Measurements from ENCODE around the gene TBC1D2. TPM values are rescaled to one million over a fixed set of nuclear protein-coding genes. Genes with fewer than 3 reads are reported as not detected.
A peak's percentile ranks its signal among the peaks of the same experiment; 100 is the strongest.

TBC1D2 gene
- total and polyA plus RNA-seq, 2 of the 13 experiments (the other 11 are each of a cell fraction or from before 2014, with no cell fraction given), result 2.0 to 2.8 TPM

DNA sequence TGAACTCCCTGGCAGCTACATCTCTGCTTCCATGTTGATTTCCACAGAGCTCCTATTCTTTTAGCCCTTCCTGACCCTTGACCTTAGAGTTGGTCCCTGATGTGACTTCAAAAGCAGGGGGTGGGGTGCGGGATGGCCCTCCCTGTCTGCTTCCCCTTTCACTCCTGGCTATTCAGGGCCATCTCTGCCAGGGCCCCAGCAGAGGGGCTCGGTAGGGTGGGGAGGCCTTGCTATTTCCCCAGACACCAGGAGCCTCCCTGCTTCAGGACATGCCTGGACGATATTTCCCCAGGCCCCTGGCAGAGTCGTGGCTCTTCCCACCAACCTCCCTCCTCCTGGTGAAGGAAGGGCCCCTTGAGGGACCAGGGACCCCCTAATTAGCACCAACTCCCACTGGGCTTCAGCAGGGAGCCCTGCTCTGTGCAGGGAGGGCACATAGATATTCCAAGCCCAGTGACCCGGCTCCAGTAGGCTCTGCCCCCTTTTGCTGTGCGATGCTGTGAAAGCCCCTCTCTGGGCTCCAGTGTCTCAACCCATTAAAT, 80.3 kb downstream of the TBC1D2 start (continued):
- TF ChIP-seq SMAD3 (CRISPR knock-in tag; IDR thresholded peaks at IDR 0.05), result no peak
- TF ChIP-seq ZNF772 (CRISPR knock-in tag; IDR thresholded peaks at IDR 0.05), result no peak
- TF ChIP-seq RAD21 (CRISPR knock-in tag; IDR thresholded peaks at IDR 0.05), result no peak
- TF ChIP-seq ZNF549 (CRISPR knock-in tag; IDR thresholded peaks at IDR 0.05), result no peak
- TF ChIP-seq, protein P1, sequence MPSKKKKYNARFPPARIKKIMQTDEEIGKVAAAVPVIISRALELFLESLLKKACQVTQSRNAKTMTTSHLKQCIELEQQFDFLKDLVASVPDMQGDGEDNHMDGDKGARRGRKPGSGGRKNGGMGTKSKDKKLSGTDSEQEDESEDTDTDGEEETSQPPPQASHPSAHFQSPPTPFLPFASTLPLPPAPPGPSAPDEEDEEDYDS (CRISPR knock-in tag; IDR thresholded peaks at IDR 0.05), result no peak
- TF ChIP-seq ARHGAP35 (CRISPR knock-in tag; IDR thresholded peaks at IDR 0.05; ENCODE audit: borderline replicate concordance), result no peak
- no peak for TF ChIP-seq SRSF1 (optimal IDR thresholded peaks at IDR 0.05; ENCODE audit: low read depth, low read length)
- no peak for TF ChIP-seq SAFB2 (CRISPR knock-in tag; IDR thresholded peaks at IDR 0.05; ENCODE audit: borderline replicate concordance, low read depth)
- TF ChIP-seq ZNF598 (CRISPR knock-in tag; IDR thresholded peaks at IDR 0.05; ENCODE audit: borderline replicate concordance), result no peak
- TF ChIP-seq ZNF430 (CRISPR knock-in tag; IDR thresholded peaks at IDR 0.05), result no peak
- TF ChIP-seq POGZ (CRISPR knock-in tag; IDR thresholded peaks at IDR 0.05), result no peak
- no peak for TF ChIP-seq NKX3-1 (CRISPR knock-in tag; IDR thresholded peaks at IDR 0.05)
- no peak for TF ChIP-seq ZNF556 (CRISPR knock-in tag; IDR thresholded peaks at IDR 0.05; ENCODE audit: borderline replicate concordance)
- no peak for TF ChIP-seq TCF12 (IDR thresholded peaks at IDR 0.05)
- TF ChIP-seq TCF12 (CRISPR knock-in tag; IDR thresholded peaks at IDR 0.05), result no peak
- TF ChIP-seq KAT7 (CRISPR knock-in tag; IDR thresholded peaks at IDR 0.05; ENCODE audit: borderline replicate concordance), result no peak
- TF ChIP-seq GATAD2A (CRISPR knock-in tag; IDR thresholded peaks at IDR 0.05), result peak; percentile 68
- TF ChIP-seq PRDM10 (CRISPR knock-in tag; IDR thresholded peaks at IDR 0.05; ENCODE audit: low read depth), result no peak
- no peak for TF ChIP-seq ZNF253 (CRISPR knock-in tag; IDR thresholded peaks at IDR 0.05; ENCODE audit: borderline replicate concordance)
- TF ChIP-seq SMYD3 (CRISPR knock-in tag; IDR thresholded peaks at IDR 0.05), result no peak
- TF ChIP-seq HNF4G (IDR thresholded peaks at IDR 0.05; ENCODE audit: borderline replicate concordance, low read depth, low read length), result peak; percentile 73
- no peak for TF ChIP-seq HNF4G (CRISPR knock-in tag; IDR thresholded peaks at IDR 0.05; ENCODE audit: borderline replicate concordance, low read depth)
- no peak for TF ChIP-seq ZNF777 (CRISPR knock-in tag; IDR thresholded peaks at IDR 0.05)
- 0 out of 2 replicates have a peak, but pooled peaks have one; percentile 35 for TF ChIP-seq GFI1 (CRISPR knock-in tag; IDR thresholded peaks at IDR 0.05; ENCODE audit: borderline replicate concordance)
- no peak for TF ChIP-seq EED (CRISPR knock-in tag; IDR thresholded peaks at IDR 0.05)
- TF ChIP-seq, protein P2, sequence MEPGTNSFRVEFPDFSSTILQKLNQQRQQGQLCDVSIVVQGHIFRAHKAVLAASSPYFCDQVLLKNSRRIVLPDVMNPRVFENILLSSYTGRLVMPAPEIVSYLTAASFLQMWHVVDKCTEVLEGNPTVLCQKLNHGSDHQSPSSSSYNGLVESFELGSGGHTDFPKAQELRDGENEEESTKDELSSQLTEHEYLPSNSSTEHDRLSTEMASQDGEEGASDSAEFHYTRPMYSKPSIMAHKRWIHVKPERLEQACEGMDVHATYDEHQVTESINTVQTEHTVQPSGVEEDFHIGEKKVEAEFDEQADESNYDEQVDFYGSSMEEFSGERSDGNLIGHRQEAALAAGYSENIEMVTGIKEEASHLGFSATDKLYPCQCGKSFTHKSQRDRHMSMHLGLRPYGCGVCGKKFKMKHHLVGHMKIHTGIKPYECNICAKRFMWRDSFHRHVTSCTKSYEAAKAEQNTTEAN (CRISPR knock-in tag; conservative IDR thresholded peaks at IDR 0.05), result no peak
- TF ChIP-seq CREB1 (IDR thresholded peaks at IDR 0.05), result no peak
- no peak for TF ChIP-seq CREB1 (CRISPR knock-in tag; IDR thresholded peaks at IDR 0.05)
- TF ChIP-seq FOXK1 (CRISPR knock-in tag; IDR thresholded peaks at IDR 0.05; ENCODE audit: borderline replicate concordance, low read depth), result no peak
- no peak for TF ChIP-seq ZNF672 (CRISPR knock-in tag; IDR thresholded peaks at IDR 0.05)

Data from HepG2 (cell line).